Transverse colon (tissue), 4 donors: ENCODE results near the gene CYFIP1. TPM values are rescaled to one million over a fixed set of nuclear protein-coding genes. Genes with fewer than 3 reads are reported as not detected.

ENCODE experiments used
- DNase-seq: peaks from one replicate; pipeline ENCODE4 v3.0.0-alpha.2; 2019
- H3K27ac ChIP-seq, 4 donors: fragments of 200-600 bp; sonication (generic); 2 replicates each; pipeline ENCODE4 v1.5.1; 2016 to 2018; ENCODE audit warnings: inconsistent platforms in 4 of 4
- H3K27me3 ChIP-seq: fragments of 200-600 bp; sonication (generic); 2 replicates; pipeline ENCODE4 v1.5.1; 2017; ENCODE audit warnings: inconsistent platforms
- H3K36me3 ChIP-seq, 4 donors: fragments of 200-600 bp; sonication (generic); 2 replicates each; pipeline ENCODE4 v1.5.1; 2017 to 2019; ENCODE audit warnings: inconsistent platforms in 4 of 4
- H3K4me1 ChIP-seq, 4 donors: fragments of 200-600 bp; sonication (generic); 2 replicates each; pipeline ENCODE4 v1.5.1; 2017 to 2020; ENCODE audit warnings: inconsistent platforms in 4 of 4
- H3K4me3 ChIP-seq, 4 donors: fragments of 200-600 bp; sonication (generic); 1 replicate in 1 of 4; 2 replicates in 3 of 4; pipeline versions ENCODE4 v1.5.1 to v1.6.1; 2017 to 2019; ENCODE audit warnings: inconsistent platforms in 4 of 4
- H3K9me3 ChIP-seq, 2 donors: fragments of 200-600 bp; sonication (generic); 2 replicates each; pipeline ENCODE4 v1.5.1; 2017 to 2019; ENCODE audit warnings: inconsistent platforms in 2 of 2
- CTCF ChIP-seq, 5 experiments: fragments of 200-600 bp in 3 of 5; fragments of 450-650 bp in 2 of 5; sonication (generic) in 3 of 5; IDR thresholded peaks; 1 replicate in 2 of 5; 2 replicates in 3 of 5; pipeline ENCODE4 v1.5.1; 2016 to 2017; ENCODE audit warnings: antibody characterized with exemption in 5 of 5, inconsistent platforms in 3 of 5, mild to moderate bottlenecking in 2 of 5, moderate library complexity in 1 of 5
- EP300 ChIP-seq: sonication (generic); formaldehyde crosslinking; IDR thresholded peaks from one replicate; pipeline ENCODE4 v1.6.1; 2017; ENCODE audit warnings: antibody characterized with exemption, low read depth
- POLR2A ChIP-seq: fragments of 450-650 bp; IDR thresholded peaks from one replicate; pipeline ENCODE4 v1.6.1; 2016; ENCODE audit warnings: antibody characterized with exemption, mild to moderate bottlenecking, moderate library complexity
- POLR2AphosphoS5 ChIP-seq, 3 donors: sonication (generic); formaldehyde crosslinking; IDR thresholded peaks; one replicate each; pipeline ENCODE4 v1.6.1; 2016; ENCODE audit warnings: antibody characterized with exemption in 3 of 3
- WGBS, 2 donors: methylation state at CpG; one replicate each; pipeline ENCODE4 v1.1.5; 2018; ENCODE audit warnings: low coverage in 1 of 2; 5-methylcytosine and 5-hydroxymethylcytosine counted together
- in situ Hi-C, 4 donors: fragments of 200-750 bp; cut with MboI; loops; one replicate each; pipeline versions ENCODE4 v1.15.0 to v1.15.1; 2017; ENCODE audit warnings: low sequenced_read_pairs in 3 of 4, low pct_ligation_motif_present in 1 of 4, low pct_unique_long_range_greater_than_20kb in 1 of 4
- intact Hi-C: fragments of 100-400 bp; cut with DNase I; formaldehyde crosslinking; loops from one replicate; pipeline ENCODE4 v1.15.1; 2023; ENCODE audit warnings: low total_unique reads
- total RNA-seq, 4 donors: library from RNA; depleted of rRNA; stranded (reverse); fragments of >200 nt; gene quantifications; one replicate each; pipeline ENCODE4 v1.1.0, GENCODE V29; 2016

CYFIP1 gene
- total RNA-seq, 4 donors from 2014 or later: 63.7 to 201 (median 171) TPM

- H3K27ac ChIP-seq: no peak overlapping the region
- no peaks in the 10 kb centered on the region for H3K4me1 ChIP-seq
- no peak for TF ChIP-seq CTCF (IDR thresholded peaks at IDR 0.05)
- no peak for DNase-seq
- 88% methylated on average over 15 of the region's 18 CpGs; no CpG with 5 or more reads in 1 of the 2 donors for WGBS, 2 donors
- intact Hi-C loops (no loop called here), in situ Hi-C loops (loop anchor here in 1 of 4 donors (25.0 kb wide), 1 partner anchor 91 kb away; no protein-coding TSS in a partner anchor)
- no peaks in the 10 kb centered on the region for H3K27me3 ChIP-seq
- H3K9me3 ChIP-seq: no peaks in the 10 kb centered on the region
- H3K36me3 ChIP-seq: peaks cover 0 to 42% (median 16%) of the 10 kb centered on the region in 4 donors
- no peak overlapping the region for H3K4me3 ChIP-seq
Measured at GRCh38 chr15:22903427-22903826, 76.7 kb downstream of the CYFIP1 start.

- Histone ChIP-seq H3K27ac (no peak overlapping the region), H3K9me3 (no peaks in the 10 kb centered on the region), H3K4me1 (no peaks in the 10 kb centered on the region), H3K27me3 (no peaks in the 10 kb centered on the region), H3K36me3 (peaks cover 0 to 38% (median 14%) of the 10 kb centered on the region in 4 donors), H3K4me3 (no peak overlapping the region)
- no peak for TF ChIP-seq POLR2AphosphoS5 (IDR thresholded peaks at IDR 0.05)
- TF ChIP-seq EP300: no peak
- TF ChIP-seq CTCF (IDR thresholded peaks at IDR 0.05): no peak
- TF ChIP-seq POLR2A: no peak
- DNase-seq: no peak
- intact Hi-C loops (no loop called here), in situ Hi-C loops (loop anchor here in 1 of 4 donors (25.0 kb wide), 1 partner anchor 91 kb away; no protein-coding TSS in a partner anchor)
- WGBS, 2 donors: 97% methylated on average over 11 of the region's 11 CpGs; no CpG with 5 or more reads in 1 of the 2 donors
Measured at GRCh38 chr15:22902981-22903380, 77.2 kb downstream of the CYFIP1 start.

DNA sequence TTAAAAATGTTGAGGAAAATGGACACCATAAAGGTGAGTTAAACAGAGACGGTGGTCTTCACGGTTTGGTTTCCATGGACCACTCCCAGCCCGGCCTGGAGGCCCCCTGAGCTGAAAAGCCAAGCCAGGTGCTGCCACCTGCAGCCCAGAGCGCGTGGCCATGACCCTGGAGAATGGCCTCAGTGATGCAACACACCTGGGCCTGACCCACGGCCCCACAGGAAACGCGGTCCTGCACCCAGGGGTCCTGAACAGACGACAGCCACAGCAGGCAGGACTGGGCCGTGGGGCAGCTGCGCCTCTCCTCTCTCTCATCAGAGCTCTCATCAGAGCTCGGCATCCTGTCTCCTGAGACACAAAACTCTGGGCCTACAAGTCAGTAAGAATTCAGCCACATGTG is 77.6 kb downstream of the CYFIP1 start:
- intact Hi-C loops: no loop called here
- 71 to 80% methylated on average over 2 to 12 of the region's 12 CpGs for WGBS, 2 donors
- H3K9me3 ChIP-seq: no peaks in the 10 kb centered on the region
- in situ Hi-C loops: loop anchor here in 1 of 4 donors (25.0 kb wide), 1 partner anchor 90 kb away; no protein-coding TSS in a partner anchor
- H3K27me3 ChIP-seq: no peaks in the 10 kb centered on the region
- H3K4me3 ChIP-seq: no peak overlapping the region
- H3K27ac ChIP-seq: no peak overlapping the region
- peaks cover 0 to 37% (median 12%) of the 10 kb centered on the region in 4 donors for H3K36me3 ChIP-seq
- no peak for DNase-seq
- TF ChIP-seq CTCF (IDR thresholded peaks at IDR 0.05) (no peak), POLR2AphosphoS5 (IDR thresholded peaks at IDR 0.05) (no peak), POLR2A (no peak), EP300 (no peak)
- H3K4me1 ChIP-seq: no peaks in the 10 kb centered on the region

DNA sequence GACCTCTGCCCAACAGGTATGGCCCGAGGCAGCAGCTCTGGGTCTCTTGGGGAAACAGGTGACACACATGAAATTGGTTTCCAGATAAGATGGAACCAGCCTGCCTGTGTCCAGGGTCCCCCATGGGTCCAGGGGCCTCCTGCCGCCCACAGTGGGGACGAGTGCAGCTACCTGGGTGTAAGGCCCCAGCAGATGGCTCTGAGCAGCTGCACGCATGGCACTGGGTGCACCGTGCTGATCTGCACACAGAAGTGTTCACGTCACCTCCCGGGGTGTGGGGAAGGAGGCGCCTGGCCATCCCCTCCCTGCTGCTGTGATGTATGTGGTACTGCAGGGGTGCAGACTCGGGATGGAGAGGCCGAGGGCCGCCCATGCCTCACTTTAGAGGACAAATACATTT is 78.1 kb downstream of the CYFIP1 start:
- DNase-seq: no peak
- H3K4me3 ChIP-seq: no peak overlapping the region
- no peaks in the 10 kb centered on the region for H3K27me3 ChIP-seq
- in situ Hi-C loops: loop anchor here in 1 of 4 donors (25.0 kb wide), 1 partner anchor 90 kb away; no protein-coding TSS in a partner anchor
- no peak overlapping the region for H3K27ac ChIP-seq
- intact Hi-C loops: no loop called here
- no peaks in the 10 kb centered on the region for H3K9me3 ChIP-seq
- H3K4me1 ChIP-seq: no peaks in the 10 kb centered on the region
- peaks cover 0 to 37% (median 10%) of the 10 kb centered on the region in 4 donors for H3K36me3 ChIP-seq
- 84% methylated on average over 10 of the region's 11 CpGs; no CpG with 5 or more reads in 1 of the 2 donors for WGBS, 2 donors
- no peak for TF ChIP-seq POLR2A
- TF ChIP-seq POLR2AphosphoS5 (IDR thresholded peaks at IDR 0.05): no peak
